ENCODE results near the gene PHACTR3. TPM values are rescaled to one million over a fixed set of nuclear protein-coding genes. Genes with fewer than 3 reads are reported as not detected.

Gene PHACTR3
- total RNA-seq, 4 donors from 2014 or later, result 0.54 to 0.81 (median 0.59) TPM; not detected in 1

DNA sequence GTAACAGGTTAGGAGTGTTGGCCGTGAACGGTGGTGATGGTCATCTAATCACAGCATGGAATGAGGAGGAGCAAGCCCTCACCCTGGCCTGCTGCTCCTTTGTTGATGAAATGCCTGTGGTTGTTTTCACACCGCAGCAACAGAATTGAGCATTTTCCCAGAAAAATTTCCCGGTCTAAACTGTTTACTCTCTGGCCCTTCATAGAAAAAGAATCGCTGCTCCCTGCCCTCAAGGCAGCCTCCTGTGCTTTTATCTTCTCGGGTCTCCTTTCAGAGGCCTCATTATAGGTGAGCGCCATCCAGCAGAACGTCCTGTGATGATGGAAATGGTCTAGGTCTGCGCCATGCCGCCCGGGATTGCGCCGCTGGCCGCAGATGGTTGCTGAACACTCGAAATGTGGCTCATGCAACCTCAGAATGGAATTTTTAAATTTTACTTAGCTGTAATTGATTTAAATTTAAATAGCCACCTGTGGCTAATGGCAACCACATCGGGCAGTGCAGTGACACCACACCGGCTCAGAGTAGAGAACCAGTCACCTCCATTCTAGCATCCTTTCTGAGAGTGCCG, 30.2 kb downstream of the PHACTR3 start:
- ATAC-seq, result no peak
- H3K4me1 ChIP-seq, result no peaks in the 10 kb centered on the region
- H3K4me3 ChIP-seq, result no peak overlapping the region
- H3K27ac ChIP-seq, result no peak overlapping the region
- TF ChIP-seq, protein P1, sequence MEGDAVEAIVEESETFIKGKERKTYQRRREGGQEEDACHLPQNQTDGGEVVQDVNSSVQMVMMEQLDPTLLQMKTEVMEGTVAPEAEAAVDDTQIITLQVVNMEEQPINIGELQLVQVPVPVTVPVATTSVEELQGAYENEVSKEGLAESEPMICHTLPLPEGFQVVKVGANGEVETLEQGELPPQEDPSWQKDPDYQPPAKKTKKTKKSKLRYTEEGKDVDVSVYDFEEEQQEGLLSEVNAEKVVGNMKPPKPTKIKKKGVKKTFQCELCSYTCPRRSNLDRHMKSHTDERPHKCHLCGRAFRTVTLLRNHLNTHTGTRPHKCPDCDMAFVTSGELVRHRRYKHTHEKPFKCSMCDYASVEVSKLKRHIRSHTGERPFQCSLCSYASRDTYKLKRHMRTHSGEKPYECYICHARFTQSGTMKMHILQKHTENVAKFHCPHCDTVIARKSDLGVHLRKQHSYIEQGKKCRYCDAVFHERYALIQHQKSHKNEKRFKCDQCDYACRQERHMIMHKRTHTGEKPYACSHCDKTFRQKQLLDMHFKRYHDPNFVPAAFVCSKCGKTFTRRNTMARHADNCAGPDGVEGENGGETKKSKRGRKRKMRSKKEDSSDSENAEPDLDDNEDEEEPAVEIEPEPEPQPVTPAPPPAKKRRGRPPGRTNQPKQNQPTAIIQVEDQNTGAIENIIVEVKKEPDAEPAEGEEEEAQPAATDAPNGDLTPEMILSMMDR (IDR thresholded peaks at IDR 0.05), result no peak
- TF ChIP-seq POLR2AphosphoS5 (IDR thresholded peaks at IDR 0.05), result no peak
- TF ChIP-seq POLR2A (IDR thresholded peaks at IDR 0.05), result no peak
- TF ChIP-seq EP300 (IDR thresholded peaks at IDR 0.05), result no peak
- no peaks in the 10 kb centered on the region for H3K9me3 ChIP-seq
- no peaks in the 10 kb centered on the region for H3K36me3 ChIP-seq
- peaks cover 21% of the 10 kb centered on the region for H3K27me3 ChIP-seq
- WGBS, 2 donors (ENCODE audit: low coverage in 1 of 2), result 71 to 75% methylated on average over 5 to 18 of the region's 18 CpGs

DNA sequence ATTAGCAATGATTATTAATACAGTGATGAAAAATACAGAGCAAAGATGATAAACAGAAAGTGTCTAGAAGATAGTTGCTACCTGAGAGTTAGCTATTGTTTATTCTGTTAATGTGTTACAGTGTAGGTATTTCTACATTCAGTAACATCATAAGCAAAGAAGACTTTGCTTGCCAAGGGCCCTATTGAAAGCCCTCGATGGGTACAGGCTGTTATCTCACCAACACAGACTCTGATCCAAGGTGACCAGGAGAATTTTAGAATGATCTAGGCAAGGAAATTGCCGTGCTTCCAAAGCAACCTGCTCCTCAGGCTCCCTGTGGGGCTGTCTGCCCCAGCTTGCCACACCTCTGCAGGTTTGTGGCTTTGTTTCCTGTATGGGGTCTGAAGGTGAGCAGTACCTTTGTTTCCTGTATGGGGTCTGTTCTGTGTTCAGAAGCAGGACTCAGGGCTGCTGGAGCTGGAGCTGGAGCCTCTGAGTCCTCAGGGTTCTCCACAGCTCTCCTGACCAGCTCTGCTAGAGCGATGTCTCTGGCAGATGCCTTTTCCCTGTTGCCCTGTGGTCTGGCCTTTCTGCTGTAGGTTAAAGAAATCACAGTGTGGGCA, 32.5 kb downstream of the PHACTR3 start:
- no peak for ATAC-seq
- 47 to 73% methylated on average over 2 of the region's 3 CpGs for WGBS, 2 donors (ENCODE audit: low coverage in 1 of 2)

DNA sequence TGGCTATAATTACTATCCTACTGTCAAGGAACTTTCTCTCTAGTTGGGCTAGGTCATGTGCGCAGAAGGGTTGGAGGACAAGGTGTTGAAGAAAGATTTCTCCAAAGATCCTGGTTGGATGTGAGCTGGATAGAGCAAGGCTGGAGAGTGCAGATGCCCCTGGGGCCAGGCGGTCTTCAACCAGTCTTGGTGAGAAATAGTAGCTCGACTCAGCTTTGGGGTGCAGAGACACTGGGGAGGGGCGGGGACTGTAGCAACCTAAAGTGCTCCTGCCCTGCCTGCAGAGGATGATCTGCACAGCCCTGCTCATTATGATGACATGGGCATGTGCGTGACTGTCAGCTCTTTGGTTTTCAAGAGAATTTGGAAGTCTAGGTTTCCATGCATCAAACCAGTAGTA, 35.9 kb downstream of the PHACTR3 start:
- Histone ChIP-seq H3K4me3 (no peak overlapping the region), H3K4me1 (peaks cover 0 to 20% (median 0%) of the 10 kb centered on the region in 3 donors), H3K9me3 (no peaks in the 10 kb centered on the region), H3K27me3 (peaks cover 18% of the 10 kb centered on the region), H3K36me3 (no peaks in the 10 kb centered on the region), H3K27ac (no peak overlapping the region)
- WGBS, 2 donors (ENCODE audit: low coverage in 1 of 2), result 100% methylated on average over 2 to 4 of the region's 5 CpGs
- TF ChIP-seq EP300 (IDR thresholded peaks at IDR 0.05) (no peak), POLR2A (IDR thresholded peaks at IDR 0.05) (no peak)
- no peak for ATAC-seq

More for the DNA sequence above, 32.5 kb downstream of the PHACTR3 start:
- no peak overlapping the region for H3K4me3 ChIP-seq
- no peaks in the 10 kb centered on the region for H3K4me1 ChIP-seq
- no peak overlapping the region for H3K27ac ChIP-seq
- TF ChIP-seq POLR2AphosphoS5 (IDR thresholded peaks at IDR 0.05), result no peak
- no peak for TF ChIP-seq EP300 (IDR thresholded peaks at IDR 0.05)
- TF ChIP-seq, protein P1 (IDR thresholded peaks at IDR 0.05), result no peak
- TF ChIP-seq POLR2A (IDR thresholded peaks at IDR 0.05), result no peak
- peaks cover 18% of the 10 kb centered on the region for H3K27me3 ChIP-seq
- H3K9me3 ChIP-seq, result no peaks in the 10 kb centered on the region
- H3K36me3 ChIP-seq, result no peaks in the 10 kb centered on the region

DNA sequence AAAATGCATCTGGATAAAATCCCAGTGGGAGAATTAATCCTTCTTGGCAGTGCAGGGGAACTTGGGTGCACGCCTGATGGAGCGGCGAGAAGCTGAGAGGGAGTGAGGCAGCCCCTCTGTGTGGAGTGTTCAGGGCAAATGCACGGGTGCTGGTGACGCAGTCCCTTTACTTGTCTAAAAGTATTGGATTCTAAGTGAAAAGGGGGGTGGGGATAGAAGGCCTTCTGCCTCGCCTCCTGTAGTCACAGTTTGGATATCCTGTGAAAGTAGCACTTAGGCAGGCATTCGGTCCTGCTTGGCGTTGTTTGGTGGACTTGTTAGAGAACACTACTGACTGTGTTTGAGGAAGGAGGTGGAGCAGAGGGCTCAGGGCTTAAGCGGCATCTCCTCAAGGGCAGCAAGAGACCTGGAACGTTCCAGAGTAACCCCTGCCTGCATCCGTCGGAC, 39.3 kb downstream of the PHACTR3 start:
- Histone ChIP-seq H3K4me1 (peaks cover 0 to 20% (median 0%) of the 10 kb centered on the region in 3 donors), H3K4me3 (no peak overlapping the region), H3K27ac (peak overlapping the region in 1 of 4 donors; percentile 4), H3K36me3 (no peaks in the 10 kb centered on the region), H3K9me3 (no peaks in the 10 kb centered on the region), H3K27me3 (no peaks in the 10 kb centered on the region)
- ATAC-seq, result no peak
- TF ChIP-seq POLR2AphosphoS5 (IDR thresholded peaks at IDR 0.05), result no peak
- no peak for TF ChIP-seq EP300 (IDR thresholded peaks at IDR 0.05)
- 14 to 17% methylated on average over 8 to 11 of the region's 12 CpGs for WGBS, 2 donors (ENCODE audit: low coverage in 1 of 2)

DNA sequence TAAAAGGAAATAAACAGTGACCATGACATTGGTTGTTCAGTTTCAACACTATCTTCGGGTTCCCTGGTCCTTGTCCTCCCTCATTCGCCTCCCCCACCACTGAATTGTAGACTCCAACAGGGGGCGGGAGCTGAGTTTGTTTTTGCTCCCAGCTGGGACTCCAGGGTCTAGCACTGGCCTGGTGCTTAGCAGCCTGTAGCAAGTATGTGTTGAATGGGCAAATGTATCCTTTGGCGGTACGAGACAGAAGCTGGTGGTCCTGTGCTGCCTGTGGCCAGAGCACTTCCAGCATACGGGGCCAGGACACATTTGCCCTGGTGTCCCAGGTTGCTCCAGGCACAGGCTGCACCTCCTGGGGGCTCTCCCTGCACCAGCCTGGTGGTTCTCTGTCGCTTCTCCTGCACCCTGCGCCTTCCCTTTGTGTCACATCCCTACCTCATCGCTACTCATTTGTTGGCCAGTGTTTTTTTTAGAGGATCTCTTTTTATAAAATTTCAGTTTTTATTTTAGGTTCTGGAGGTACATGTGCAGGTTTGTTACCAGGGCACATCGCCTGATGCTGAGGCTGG, 40.1 kb downstream of the PHACTR3 start:
- Histone ChIP-seq H3K9me3 (no peaks in the 10 kb centered on the region), H3K4me3 (no peak overlapping the region), H3K36me3 (no peaks in the 10 kb centered on the region), H3K27ac (no peak overlapping the region), H3K27me3 (no peaks in the 10 kb centered on the region), H3K4me1 (peaks cover 0 to 20% (median 0%) of the 10 kb centered on the region in 3 donors)
- WGBS, 2 donors (ENCODE audit: low coverage in 1 of 2), result 85 to 91% methylated on average over 7 to 8 of the region's 10 CpGs
- ATAC-seq, result no peak
- TF ChIP-seq POLR2A (IDR thresholded peaks at IDR 0.05) (no peak), POLR2AphosphoS5 (IDR thresholded peaks at IDR 0.05) (no peak), EP300 (IDR thresholded peaks at IDR 0.05) (no peak)
- TF ChIP-seq, protein P1 (IDR thresholded peaks at IDR 0.05), result no peak

Measured in gastroesophageal sphincter (tissue), 4 donors.